Pancreas (tissue), 10 donors: ENCODE measurements around the gene TCF4. TPM values are rescaled to one million over a fixed set of nuclear protein-coding genes. Genes with fewer than 3 reads are reported as not detected.

Experiments used
- ATAC-seq, 4 donors: fragments of 200-7000 bp; cut with Tn5 transposase; one replicate each; pipeline versions ENCODE4 v1.8.0 to v1.9.1; 2020; ENCODE audit warnings: mild to moderate bottlenecking in 4 of 4, moderate library complexity in 4 of 4
- DNase-seq, 6 donors: peaks; one replicate each; pipeline ENCODE4 v3.0.0-alpha.2; 2020
- FAIRE-seq: peaks from 2 replicates; lab custom pipeline; 2012; peaks lifted over from hg19 to GRCh38; lab: Jason Lieb, UNC
- H3K27ac ChIP-seq, 4 donors: fragments of 200-600 bp; sonication (generic); 1 replicate in 3 of 4; 2 replicates in 1 of 4; pipeline versions ENCODE4 v1.5.0 to v1.8.0; 2020
- H3K27me3 ChIP-seq, 4 donors: fragments of 200-600 bp; one replicate each; pipeline ENCODE4 v1.8.0; 2021
- H3K36me3 ChIP-seq, 3 donors: fragments of 200-600 bp; sonication (generic) in 1 of 3; one replicate each; pipeline versions ENCODE4 v1.5.0 to v1.8.0; 2020 to 2021
- H3K4me1 ChIP-seq, 3 donors: fragments of 200-600 bp; one replicate each; pipeline ENCODE4 v1.8.0; 2021
- H3K4me3 ChIP-seq, 4 donors: fragments of 200-600 bp; sonication (generic) in 2 of 4; one replicate each; pipeline versions ENCODE4 v1.5.0 to v1.8.0; 2020 to 2021
- H3K9me3 ChIP-seq, 4 donors: fragments of 200-600 bp; one replicate each; pipeline ENCODE4 v1.8.0; 2021
- CTCF ChIP-seq, 4 donors: fragments of 200-600 bp; sonication (generic) in 3 of 4; IDR thresholded peaks; one replicate each; pipeline versions ENCODE4 v1.5.0 to v1.8.0; 2021; ENCODE audit warnings: antibody characterized with exemption in 4 of 4
- WGBS, 2 donors: extraction: QIAGEN DNeasy Blood & Tissue Kit; methylation state at CpG; one replicate each; pipeline ENCODE4 v1.1.7; 2013; 5-methylcytosine and 5-hydroxymethylcytosine counted together
- intact Hi-C, 3 donors: fragments of 100-400 bp; cut with DNase I; formaldehyde crosslinking; loops; one replicate each; pipeline versions ENCODE4 v1.11.1 to v1.14.2; 2022
- polyA plus RNA-seq, 2 donors: library from polyadenylated mRNA; stranded (reverse); fragments of 200-250 nt; gene quantifications; one replicate each; pipeline ENCODE4 v1.2.3, GENCODE V29; 2013
- total RNA-seq, 6 donors: library from RNA; stranded (reverse); fragmentation: NEBNext Ultra II Directional in 4 of 6; extraction: Animal tissue kit (Norgen Biotek cat#: 25700) in 4 of 6; gene quantifications; one replicate each; pipeline versions ENCODE4 v1.2.1 to v1.2.4, GENCODE V29; 2021 to 2023
- donor health status: healthy with polysubstance abuse.
- donor health status: DM: no; HTN: no; CAD: no; lungs with moderate emphysema.
- donor health status: DM: no; HTN: no; CAD: no.
- donor health status: control.
- donor health status: control.
- donor health status: Bipolar disorder and iron deficiency.
- donor health status: DM: yes; HTN: yes; CAD: no.
- donor health status: DM: no; HTN: no; CAD: no.
- donor health status: DM: no; HTN: no; CAD: no.
- donor health status: DM: yes; HTN: yes; CAD: no.

Gene TCF4
- total and polyA plus RNA-seq, 8 donors = 4.4 to 27.9 (median 10.5) TPM

DNA sequence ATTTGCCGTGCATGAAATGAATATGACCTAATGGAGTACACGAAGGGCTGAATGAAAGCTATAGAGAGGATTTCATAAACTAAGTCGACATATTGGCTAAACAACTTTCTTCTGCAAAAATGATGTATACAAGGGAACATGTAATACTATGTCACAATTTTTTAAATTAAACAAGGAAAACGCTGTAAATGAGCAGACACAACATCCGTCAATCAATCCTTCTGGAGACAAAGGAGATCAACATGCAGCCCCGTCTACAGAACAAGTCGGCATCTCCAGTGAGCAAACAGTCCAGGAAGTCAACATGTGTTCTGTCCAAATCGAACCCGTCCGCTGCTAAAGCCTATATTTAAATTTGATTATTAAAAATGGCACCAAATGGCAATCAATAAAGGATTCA, 180.8 kb downstream of the TCF4 start:
- Histone ChIP-seq H3K4me3 (no peak overlapping the region), H3K4me1 (peaks cover 0 to 6% (median 4%) of the 10 kb centered on the region in 3 donors), H3K36me3 (no peaks in the 10 kb centered on the region), H3K27me3 (no peaks in the 10 kb centered on the region), H3K27ac (no peak overlapping the region), H3K9me3 (no peaks in the 10 kb centered on the region)
- ATAC-seq (no peak), FAIRE-seq (no peak), DNase-seq (no peak)
- intact Hi-C loops = no loop called here
- TF ChIP-seq CTCF (IDR thresholded peaks at IDR 0.05) = no peak
- 88% methylated on average over 10 of the region's 10 CpGs for WGBS, 2 donors

DNA sequence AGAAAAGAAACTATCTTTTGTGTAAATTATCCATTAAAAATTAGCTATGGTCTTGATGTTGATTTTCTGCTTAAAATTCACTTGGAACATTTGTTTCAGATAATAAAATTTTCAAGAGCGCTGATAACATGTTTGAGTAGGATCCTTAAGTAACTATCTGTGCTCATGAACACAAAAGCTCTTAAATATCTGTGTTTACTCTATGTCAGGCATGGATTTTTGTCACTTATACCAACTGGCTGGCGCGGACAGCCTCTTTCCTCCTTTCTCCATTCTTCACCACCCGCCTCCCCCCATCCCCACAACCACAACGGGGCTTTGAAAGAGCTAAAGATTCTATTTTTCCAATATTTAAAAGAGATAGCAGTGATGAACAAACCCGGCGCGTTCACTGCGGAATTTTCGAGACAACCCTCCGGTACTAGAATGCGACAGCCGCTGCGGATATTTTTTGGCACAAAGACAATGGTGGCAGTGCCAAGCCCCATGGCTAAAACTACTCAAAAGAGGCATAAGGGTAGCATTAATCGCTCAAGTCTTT, 181.5 kb downstream of the TCF4 start:
- no peaks in the 10 kb centered on the region for H3K27me3 ChIP-seq
- FAIRE-seq = no peak
- H3K27ac ChIP-seq = no peak overlapping the region
- H3K9me3 ChIP-seq = no peaks in the 10 kb centered on the region
- H3K4me3 ChIP-seq = no peak overlapping the region
- WGBS, 2 donors = 82 to 83% methylated on average over 15 of the region's 15 CpGs
- intact Hi-C loops = no loop called here
- H3K36me3 ChIP-seq = no peaks in the 10 kb centered on the region
- TF ChIP-seq CTCF (IDR thresholded peaks at IDR 0.05) = no peak
- peaks cover 0 to 6% (median 4%) of the 10 kb centered on the region in 3 donors for H3K4me1 ChIP-seq
- ATAC-seq = no peak
- no peak for DNase-seq

DNA sequence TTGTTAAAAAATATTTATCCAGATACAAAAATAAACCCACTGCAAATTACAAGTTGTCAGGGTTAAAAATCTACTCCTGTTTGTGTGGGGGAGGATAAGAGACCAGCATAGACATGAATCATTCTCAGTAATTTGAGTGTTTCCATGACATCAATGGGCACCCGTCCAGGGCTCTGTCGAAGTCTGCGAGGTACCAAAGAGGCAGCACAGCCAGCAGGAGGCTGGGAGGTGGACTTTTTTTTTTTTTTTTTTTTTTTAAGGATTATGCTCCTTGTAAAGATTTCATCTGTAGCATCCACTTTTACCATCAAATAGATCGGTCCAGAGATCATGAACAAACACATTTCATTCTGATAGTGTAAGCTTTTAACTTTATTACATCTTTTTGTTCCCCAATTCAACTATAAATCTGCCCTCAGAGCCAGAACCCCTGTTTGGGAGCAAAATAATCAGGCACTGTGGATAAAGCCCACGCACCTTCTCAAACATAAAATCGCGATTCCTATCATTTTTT, 182.0 kb downstream of the TCF4 start:
- Histone ChIP-seq H3K27me3 (no peaks in the 10 kb centered on the region), H3K4me1 (peaks cover 0 to 6% (median 4%) of the 10 kb centered on the region in 3 donors), H3K36me3 (no peaks in the 10 kb centered on the region), H3K9me3 (no peaks in the 10 kb centered on the region), H3K4me3 (no peak overlapping the region), H3K27ac (no peak overlapping the region)
- no peak for FAIRE-seq
- 35 to 40% methylated on average over 7 of the region's 7 CpGs for WGBS, 2 donors
- no peak for TF ChIP-seq CTCF (IDR thresholded peaks at IDR 0.05)
- intact Hi-C loops = no loop called here
- ATAC-seq = peak in 3 of 4 donors; percentile 72 to 86 (median 74)
- peak in 5 of 6 donors; percentile 26 to 61 (median 46) for DNase-seq

- intact Hi-C loops = no loop called here
- Histone ChIP-seq H3K4me3 (no peak overlapping the region), H3K27me3 (no peaks in the 10 kb centered on the region), H3K9me3 (no peaks in the 10 kb centered on the region), H3K27ac (no peak overlapping the region), H3K36me3 (no peaks in the 10 kb centered on the region), H3K4me1 (peaks cover 0 to 6% (median 4%) of the 10 kb centered on the region in 3 donors)
- TF ChIP-seq CTCF (IDR thresholded peaks at IDR 0.05) = no peak
- FAIRE-seq = no peak
- peak in 1 of 4 donors; percentile 16 for ATAC-seq
- 75 to 84% methylated on average over 1 of the region's 1 CpG for WGBS, 2 donors
- no peak for DNase-seq
These were observed 182.5 kb downstream of the TCF4 start for GRCh38 chr18:55405475-55405874.

GRCh38 chr18:55404832-55405465, 183.0 kb downstream of the TCF4 start:
- Histone ChIP-seq H3K9me3 (no peaks in the 10 kb centered on the region), H3K4me3 (no peak overlapping the region), H3K36me3 (no peaks in the 10 kb centered on the region), H3K27me3 (no peaks in the 10 kb centered on the region), H3K27ac (no peak overlapping the region), H3K4me1 (peaks cover 0 to 6% (median 4%) of the 10 kb centered on the region in 3 donors)
- ATAC-seq (no peak), DNase-seq (no peak), FAIRE-seq (no peak)
- WGBS, 2 donors = 83 to 90% methylated on average over 8 of the region's 8 CpGs
- intact Hi-C loops = no loop called here
- no peak for TF ChIP-seq CTCF (IDR thresholded peaks at IDR 0.05)
